ENCODE measurements around the gene SV2B.

Gene SV2B

GRCh38 chr15:91183596-91183995 lies 83.5 kb downstream of the SV2B start:
- DNase-seq (ENCODE audit: insufficient read length, low spot score) (no peak), FAIRE-seq (no peak)

GRCh38 chr15:91184441-91184840 lies 84.4 kb downstream of the SV2B start:
- FAIRE-seq (no peak), DNase-seq (ENCODE audit: insufficient read length, low spot score) (no peak)

GRCh38 chr15:91186904-91187656 lies 87.0 kb downstream of the SV2B start:
- FAIRE-seq, result no peak
- DNase-seq (ENCODE audit: insufficient read length, low spot score), result no peak

- DNase-seq (ENCODE audit: insufficient read length, low spot score) (no peak), FAIRE-seq (no peak)
These were observed 92.2 kb downstream of the SV2B start for GRCh38 chr15:91192285-91192684.

- DNase-seq (ENCODE audit: insufficient read length, low spot score) (no peak), FAIRE-seq (no peak)
These were observed 92.8 kb downstream of the SV2B start for GRCh38 chr15:91192690-91193377.

GRCh38 chr15:91193378-91193720 lies 93.3 kb downstream of the SV2B start:
- no peak for FAIRE-seq
- no peak for DNase-seq (ENCODE audit: insufficient read length, low spot score)

- no peak for FAIRE-seq
These were observed 96.1 kb downstream of the SV2B start for GRCh38 chr15:91196127-91196526.

GRCh38 chr15:91196768-91197167 lies 96.7 kb downstream of the SV2B start:
- FAIRE-seq (no peak), DNase-seq (ENCODE audit: insufficient read length, low spot score) (no peak)

More at GRCh38 chr15:91196127-91196526, 96.1 kb downstream of the SV2B start:
- DNase-seq (ENCODE audit: insufficient read length, low spot score), result no peak

GRCh38 chr15:91199511-91199910 lies 99.5 kb downstream of the SV2B start:
- no peak for DNase-seq (ENCODE audit: insufficient read length, low spot score)
- FAIRE-seq, result no peak

GRCh38 chr15:91200101-91200754 lies 100.2 kb downstream of the SV2B start:
- DNase-seq (ENCODE audit: insufficient read length, low spot score) (no peak), FAIRE-seq (no peak)

GRCh38 chr15:91202510-91203102 lies 102.5 kb downstream of the SV2B start:
- DNase-seq (ENCODE audit: insufficient read length, low spot score), result no peak
- FAIRE-seq, result no peak

GRCh38 chr15:91203619-91204203 lies 103.7 kb downstream of the SV2B start:
- FAIRE-seq (no peak), DNase-seq (ENCODE audit: insufficient read length, low spot score) (no peak)

GRCh38 chr15:91208371-91208770 lies 108.3 kb downstream of the SV2B start:
- DNase-seq (ENCODE audit: insufficient read length, low spot score) (no peak), FAIRE-seq (no peak)

- DNase-seq (ENCODE audit: insufficient read length, low spot score) (no peak), FAIRE-seq (no peak)
These were observed 109.3 kb downstream of the SV2B start for GRCh38 chr15:91209318-91209717.

GRCh38 chr15:91209726-91210125 lies 109.7 kb downstream of the SV2B start:
- DNase-seq (ENCODE audit: insufficient read length, low spot score) (no peak), FAIRE-seq (no peak)

GRCh38 chr15:91214675-91215590 lies 114.9 kb downstream of the SV2B start:
- no peak for DNase-seq (ENCODE audit: insufficient read length, low spot score)
- FAIRE-seq, result no peak

- DNase-seq (ENCODE audit: insufficient read length, low spot score), result no peak
- FAIRE-seq, result no peak
These were observed 115.9 kb downstream of the SV2B start for GRCh38 chr15:91216000-91216399.

- DNase-seq (ENCODE audit: insufficient read length, low spot score) (no peak), FAIRE-seq (no peak)
These were observed 119.1 kb downstream of the SV2B start for GRCh38 chr15:91219206-91219605.

- FAIRE-seq (no peak), DNase-seq (ENCODE audit: insufficient read length, low spot score) (no peak)
These were observed 122.0 kb downstream of the SV2B start for GRCh38 chr15:91222052-91222451.

GRCh38 chr15:91223863-91224262 lies 123.8 kb downstream of the SV2B start:
- DNase-seq (ENCODE audit: insufficient read length, low spot score) (no peak), FAIRE-seq (no peak)
